ENCODE measurements around the gene ANKHD1. TPM values are rescaled to one million over a fixed set of nuclear protein-coding genes. Genes with fewer than 3 reads are reported as not detected.

The ANKHD1 gene
- total RNA-seq, 4 donors from 2014 or later: 148 to 362 (median 168) TPM

DNA sequence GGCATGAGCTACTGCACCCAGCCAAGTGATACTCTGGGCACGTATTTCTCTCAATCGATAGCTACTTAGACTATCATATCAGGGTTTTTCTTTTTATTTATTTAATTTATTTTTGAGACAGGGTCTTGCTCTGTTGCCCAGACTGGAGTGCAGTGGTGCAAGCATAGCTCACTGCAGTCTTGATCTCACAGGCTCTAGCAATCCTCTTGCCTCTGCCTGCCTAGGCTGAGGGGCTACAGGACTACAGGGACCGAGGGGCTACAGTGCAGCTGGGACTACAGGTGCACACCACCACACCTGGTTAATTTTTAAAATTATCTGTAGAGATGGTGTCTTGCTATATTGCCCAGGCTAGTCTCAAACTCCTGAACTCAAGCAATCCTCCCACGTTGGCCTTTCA is 20.3 kb upstream of the ANKHD1 start:
- DNase-seq (ENCODE audit: low spot score in 2 of 2): no peak
- TF ChIP-seq CTCF (IDR thresholded peaks at IDR 0.05): no peak
- no peak for TF ChIP-seq EP300 (IDR thresholded peaks at IDR 0.05)
- no peak for TF ChIP-seq POLR2A (IDR thresholded peaks at IDR 0.05)
- TF ChIP-seq POLR2AphosphoS5 (IDR thresholded peaks at IDR 0.05): no peak
- no peaks in the 10 kb centered on the region for H3K36me3 ChIP-seq
- H3K4me1 ChIP-seq: no peaks in the 10 kb centered on the region
- no peak overlapping the region for H3K4me3 ChIP-seq
- WGBS: 91% methylated on average over 4 of the region's 4 CpGs
- no peaks in the 10 kb centered on the region for H3K27me3 ChIP-seq
- no peaks in the 10 kb centered on the region for H3K9me3 ChIP-seq
- no peak overlapping the region for H3K27ac ChIP-seq

- Histone ChIP-seq H3K27ac (no peak overlapping the region), H3K4me1 (no peaks in the 10 kb centered on the region), H3K36me3 (no peaks in the 10 kb centered on the region), H3K9me3 (no peaks in the 10 kb centered on the region), H3K4me3 (no peak overlapping the region), H3K27me3 (no peaks in the 10 kb centered on the region)
- DNase-seq (ENCODE audit: low spot score in 2 of 2): no peak
- TF ChIP-seq EP300 (IDR thresholded peaks at IDR 0.05) (no peak), POLR2AphosphoS5 (IDR thresholded peaks at IDR 0.05) (no peak), POLR2A (IDR thresholded peaks at IDR 0.05) (no peak), CTCF (IDR thresholded peaks at IDR 0.05) (no peak)
- 91% methylated on average over 1 of the region's 1 CpG for WGBS
Observed at GRCh38 chr5:140381972-140382371, 19.7 kb upstream of the ANKHD1 start.

- H3K27me3 ChIP-seq: no peaks in the 10 kb centered on the region
Observed at GRCh38 chr5:140382866-140383265, 18.8 kb upstream of the ANKHD1 start.

DNA sequence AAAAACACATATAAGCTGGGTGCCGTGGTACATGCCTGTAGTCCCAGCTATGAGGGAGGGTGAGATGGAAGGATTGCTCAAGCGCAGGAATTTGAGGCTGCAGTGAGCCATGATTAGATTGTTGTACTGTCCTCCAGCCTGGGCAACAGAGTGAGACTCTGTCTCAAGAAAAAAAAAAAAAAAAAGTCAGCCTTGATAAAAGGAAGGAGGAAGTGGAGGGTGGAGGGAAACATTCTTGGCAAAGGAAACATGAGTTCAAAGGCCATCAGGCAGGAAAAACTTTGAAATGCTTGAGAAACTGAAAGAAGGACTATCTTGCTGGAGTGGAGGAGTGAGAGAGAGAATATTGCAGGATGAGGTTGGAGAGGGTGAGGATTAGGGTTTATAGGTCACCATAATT is 18.3 kb upstream of the ANKHD1 start:
- no peak for DNase-seq (ENCODE audit: low spot score in 2 of 2)
- Histone ChIP-seq H3K27ac (no peak overlapping the region), H3K9me3 (no peaks in the 10 kb centered on the region), H3K4me1 (no peaks in the 10 kb centered on the region), H3K36me3 (no peaks in the 10 kb centered on the region), H3K4me3 (no peak overlapping the region), H3K27me3 (no peaks in the 10 kb centered on the region)
- TF ChIP-seq CTCF (IDR thresholded peaks at IDR 0.05): no peak
- 83% methylated on average over 2 of the region's 2 CpGs for WGBS

More at GRCh38 chr5:140382866-140383265, 18.8 kb upstream of the ANKHD1 start:
- H3K9me3 ChIP-seq: no peaks in the 10 kb centered on the region
- no peak for DNase-seq (ENCODE audit: low spot score in 2 of 2)
- no peaks in the 10 kb centered on the region for H3K36me3 ChIP-seq
- no peaks in the 10 kb centered on the region for H3K4me1 ChIP-seq
- no peak overlapping the region for H3K4me3 ChIP-seq
- no peak for TF ChIP-seq POLR2A (IDR thresholded peaks at IDR 0.05)
- TF ChIP-seq CTCF (IDR thresholded peaks at IDR 0.05): no peak
- TF ChIP-seq EP300 (IDR thresholded peaks at IDR 0.05): no peak
- no peak for TF ChIP-seq POLR2AphosphoS5 (IDR thresholded peaks at IDR 0.05)
- no peak overlapping the region for H3K27ac ChIP-seq

DNA sequence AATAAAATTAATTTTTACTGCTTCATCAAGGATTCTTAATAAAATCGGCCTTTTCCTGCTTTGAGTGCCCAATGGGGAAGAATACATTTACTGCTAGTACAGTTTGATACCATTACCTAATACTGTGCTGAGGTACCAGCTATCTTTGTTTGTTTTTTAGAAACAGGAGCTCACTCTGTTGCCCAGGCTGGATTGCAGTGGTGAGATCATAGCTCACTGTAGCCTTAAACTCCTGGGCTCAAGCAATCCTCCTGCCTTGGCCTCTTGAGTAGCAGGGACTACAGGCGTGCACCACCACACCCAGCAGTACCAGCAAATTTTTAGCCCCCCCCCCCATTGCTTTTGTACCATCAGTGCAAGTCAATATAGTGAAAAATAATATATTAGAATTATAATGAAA is 13.6 kb upstream of the ANKHD1 start:
- TF ChIP-seq CTCF (IDR thresholded peaks at IDR 0.05) (no peak), POLR2AphosphoS5 (IDR thresholded peaks at IDR 0.05) (no peak)
- H3K4me3 ChIP-seq: no peak overlapping the region
- peaks cover 3% of the 10 kb centered on the region for H3K4me1 ChIP-seq
- WGBS: 95% methylated on average over 2 of the region's 2 CpGs
- H3K36me3 ChIP-seq: no peaks in the 10 kb centered on the region
- no peaks in the 10 kb centered on the region for H3K27me3 ChIP-seq
- H3K9me3 ChIP-seq: no peaks in the 10 kb centered on the region
- no peak for DNase-seq (ENCODE audit: low spot score in 2 of 2)
- no peak overlapping the region for H3K27ac ChIP-seq
